HG03159 (cell line): ENCODE measurements around the gene SLC25A23.
"Not testable (repeated sequence)": the region's sequence is repeated elsewhere in the genome, so short reads cannot be mapped to it uniquely, and the experiment has no call there.

Source experiments
- ATAC-seq: cut with Tn5 transposase; IDR thresholded peaks from one replicate; pipeline ENCODE4 v1.9.1; 2021; ENCODE audit warnings: mild to moderate bottlenecking, moderate library complexity; ENCODE audit not compliant: unreplicated experiment

SLC25A23 gene

DNA sequence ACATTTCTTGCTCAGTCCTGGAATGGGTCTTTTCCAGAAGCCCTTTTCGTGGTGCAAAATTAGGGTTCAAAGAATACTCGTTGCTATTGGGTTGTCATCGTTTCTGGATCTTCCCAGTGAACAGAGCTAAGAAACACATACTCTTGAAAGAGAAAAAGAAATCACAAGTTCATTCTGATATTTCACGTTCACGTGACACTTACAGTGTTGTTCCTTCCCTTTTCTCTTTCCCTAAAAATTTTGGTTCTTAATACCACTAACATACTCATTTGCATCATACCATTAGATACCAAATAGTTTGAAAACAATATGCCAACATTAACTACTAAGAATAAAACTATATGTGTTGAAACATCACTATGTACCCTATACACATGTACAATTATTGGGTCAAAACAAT lies 53.2 kb downstream of the SLC25A23 start:
- no peak for ATAC-seq

DNA sequence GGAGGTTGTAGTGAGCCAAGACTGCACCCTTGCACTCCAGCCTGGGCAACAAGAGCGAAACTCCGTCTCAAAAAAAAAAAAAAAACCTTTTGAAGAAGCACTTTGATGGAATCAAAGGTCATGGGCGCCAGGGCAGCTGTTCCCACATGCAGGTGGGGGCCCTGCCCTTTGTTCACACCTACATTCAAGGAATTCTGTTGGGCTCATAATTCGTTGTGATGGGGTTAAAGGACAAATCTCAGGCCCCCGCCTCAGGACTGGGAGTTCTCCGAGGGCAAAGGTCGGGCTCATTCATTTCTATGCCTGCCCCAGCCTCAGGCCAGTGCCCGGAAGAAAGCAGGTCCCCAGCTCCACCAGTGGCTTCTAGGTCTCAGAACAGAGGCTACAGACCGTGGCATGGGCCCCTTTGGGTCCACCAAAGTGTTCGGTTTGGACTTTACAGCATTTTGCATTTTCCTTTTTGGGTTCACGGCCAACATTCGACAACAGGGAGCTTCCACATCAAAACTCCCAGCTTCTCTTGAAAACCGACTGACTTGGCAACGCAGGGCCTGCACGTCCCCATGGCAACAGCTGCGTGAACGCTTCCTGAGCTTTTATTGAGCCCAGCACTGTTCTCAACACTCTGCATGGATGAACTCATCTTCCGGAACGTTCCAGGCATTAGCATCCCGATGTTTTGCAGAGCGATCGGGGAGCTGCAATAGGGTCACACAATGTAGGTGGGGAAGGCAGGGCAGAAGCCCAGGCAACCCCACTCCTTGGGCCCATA lies 56.6 kb downstream of the SLC25A23 start:
- ATAC-seq = no peak

DNA sequence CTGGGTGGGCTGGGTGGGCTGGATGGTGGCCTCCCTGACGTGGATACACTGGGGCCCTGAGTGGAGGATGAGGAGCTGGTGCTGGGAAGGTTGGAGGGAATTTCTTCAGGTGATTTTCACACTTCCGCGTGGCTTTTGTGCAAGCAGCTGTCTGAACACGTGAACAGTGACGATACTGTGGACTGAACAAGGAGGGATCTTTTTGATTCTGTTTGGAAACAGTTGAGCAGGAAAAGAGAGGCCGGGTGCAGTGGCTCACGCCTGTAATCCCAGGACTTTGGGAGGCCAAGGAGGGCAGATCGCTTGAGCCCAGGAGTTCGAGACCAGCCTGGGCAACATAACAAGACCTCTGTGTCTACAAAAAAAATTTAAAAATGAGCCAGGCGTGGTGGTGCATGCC lies 57.5 kb downstream of the SLC25A23 start:
- ATAC-seq = no peak

DNA sequence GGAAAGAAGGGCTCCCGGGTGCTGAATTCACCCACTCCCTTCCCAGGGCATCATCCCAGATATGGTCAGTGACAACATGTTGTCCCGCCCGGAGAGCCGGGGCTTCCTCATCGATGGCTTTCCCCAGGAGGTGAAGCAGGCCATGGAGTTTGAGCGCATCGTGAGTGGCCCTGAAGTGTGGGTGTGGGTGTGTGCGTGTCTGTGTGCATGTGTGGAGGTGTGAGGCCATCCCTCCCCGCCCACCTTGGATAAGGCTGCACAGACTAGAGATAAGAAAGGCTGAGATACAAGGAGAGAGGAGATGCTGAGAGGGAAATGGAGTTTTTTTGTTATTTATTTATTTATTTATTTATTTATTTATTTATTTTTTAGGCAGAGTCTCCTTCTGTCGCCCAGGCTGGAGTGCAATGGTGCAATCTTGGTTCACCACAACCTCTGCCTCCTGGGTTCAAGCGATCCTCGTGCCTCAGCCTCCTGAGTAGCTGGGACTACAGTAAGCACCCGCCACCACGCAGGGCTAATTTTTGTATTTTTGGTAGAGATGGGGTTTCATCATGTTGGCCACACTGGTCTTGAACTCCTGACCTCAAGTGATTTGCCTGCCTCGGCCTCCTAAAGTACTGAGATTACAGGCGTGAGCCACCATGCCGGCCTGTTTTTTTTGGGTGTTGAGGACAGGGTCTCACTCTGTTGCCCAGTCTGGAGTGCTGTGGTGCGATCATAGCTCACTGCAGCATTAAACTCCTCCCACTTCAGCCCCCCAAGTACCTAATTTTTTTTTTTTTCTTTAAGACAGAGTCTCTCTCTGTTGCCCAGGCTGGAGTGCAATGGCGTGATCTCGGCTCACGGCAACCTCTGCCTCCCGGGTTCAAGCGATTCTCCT lies 59.3 kb downstream of the SLC25A23 start:
- not testable (repeated sequence) for ATAC-seq

DNA sequence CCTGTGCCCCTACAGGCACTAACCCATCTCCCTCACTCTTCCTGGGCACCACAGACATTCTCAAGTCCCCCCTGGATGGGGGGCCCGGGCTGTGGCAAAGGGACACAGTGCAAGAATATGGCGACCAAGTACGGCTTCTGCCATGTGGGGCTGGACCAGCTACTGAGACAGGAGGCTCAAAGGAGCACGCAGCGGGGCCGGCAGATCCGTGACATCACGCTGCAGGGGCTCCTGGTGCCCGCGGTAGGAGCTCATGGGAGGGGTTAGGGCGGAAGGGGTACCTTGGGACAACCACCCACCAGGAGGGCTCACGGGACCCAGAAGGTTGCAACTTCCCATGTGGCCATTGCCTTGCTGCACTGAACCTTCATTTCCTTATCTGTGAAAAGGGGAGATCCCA lies 63.3 kb downstream of the SLC25A23 start:
- ATAC-seq = no peak

DNA sequence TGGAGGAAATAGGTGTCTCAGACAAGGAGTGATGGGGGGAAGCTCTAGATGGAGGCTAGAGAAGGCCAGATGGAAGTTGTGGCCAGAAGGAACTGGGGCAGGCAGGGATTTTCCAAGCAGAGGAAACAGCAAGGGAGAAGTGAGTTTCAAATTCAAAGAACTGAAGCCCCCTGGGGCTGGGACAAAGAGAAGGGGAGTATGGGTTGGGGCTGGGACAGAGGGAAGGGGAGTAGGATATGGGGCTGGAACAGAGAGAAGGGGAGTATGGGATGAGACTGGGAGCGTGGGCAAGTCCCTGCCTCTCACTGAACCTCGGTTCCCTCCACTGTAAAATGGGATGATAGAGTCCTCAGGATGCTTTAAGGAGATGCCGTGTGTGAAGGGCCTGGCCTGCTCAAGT lies 64.8 kb downstream of the SLC25A23 start:
- no peak for ATAC-seq

DNA sequence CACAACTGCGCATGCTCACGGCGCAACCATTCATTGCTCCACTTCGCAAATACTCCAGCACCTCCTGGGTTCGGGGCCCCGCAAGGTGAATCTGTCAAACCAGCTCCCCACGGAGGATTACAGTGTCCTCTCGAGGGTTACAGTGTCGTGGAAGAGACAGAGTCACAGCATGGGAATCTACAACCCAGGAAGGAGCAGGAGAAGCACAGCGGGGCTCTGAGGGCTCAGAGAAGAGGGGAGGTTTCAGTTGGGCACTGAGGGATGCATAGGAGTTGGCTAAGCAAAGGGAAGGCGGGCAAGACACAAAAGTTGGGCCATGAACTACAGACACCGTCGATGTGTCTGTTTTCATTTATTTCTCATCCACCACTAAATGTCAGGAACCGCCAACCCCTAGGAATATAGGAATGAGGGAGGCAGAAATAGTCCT lies 65.6 kb downstream of the SLC25A23 start:
- no peak for ATAC-seq

DNA sequence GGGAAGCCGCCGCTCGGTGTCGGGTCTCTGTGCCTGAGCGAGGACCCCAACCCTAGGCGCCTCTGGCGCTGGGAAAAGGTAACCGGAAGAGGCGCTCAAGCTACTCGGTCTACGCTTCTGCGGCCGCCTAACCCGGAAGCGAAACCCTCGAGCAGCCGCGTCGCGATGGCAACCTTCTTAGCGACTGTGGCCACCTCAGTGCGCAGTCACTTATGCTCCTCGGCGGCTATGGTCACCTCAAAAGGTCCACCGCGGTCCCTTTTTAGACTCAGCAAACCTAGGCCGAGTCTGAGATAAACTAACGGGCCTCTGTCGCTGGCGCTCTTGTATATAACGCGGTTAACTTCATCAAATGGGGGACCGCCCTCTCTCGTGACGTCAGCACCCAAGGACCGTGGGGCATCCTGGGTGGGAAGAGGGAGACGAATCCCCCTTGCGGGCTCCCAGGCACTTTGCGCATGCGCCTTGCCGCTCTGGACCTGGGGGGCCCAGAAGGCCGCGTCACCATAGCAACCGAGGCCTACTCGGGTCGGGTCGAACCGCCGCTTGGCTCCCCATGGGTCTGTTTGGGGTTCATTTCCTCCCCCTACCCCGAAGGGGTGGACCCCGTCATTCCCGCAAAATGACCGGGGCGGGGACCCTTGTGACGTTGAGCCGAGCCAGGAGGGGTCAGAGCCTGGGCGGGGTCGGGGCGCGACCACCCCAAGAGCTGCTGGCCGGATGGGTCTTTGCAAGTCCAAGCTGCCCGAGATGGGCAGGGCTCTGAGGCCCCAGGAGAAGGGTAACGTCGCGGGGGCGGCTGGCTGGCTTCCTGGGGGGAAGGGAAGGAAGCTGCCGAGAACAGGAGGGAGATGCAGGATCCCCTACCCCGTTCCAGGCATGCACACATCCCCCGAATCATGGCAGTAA lies 66.3 kb downstream of the SLC25A23 start, which contains the start of gene GTF2F1:
Gene GTF2F1 (minus strand): TSS at position 91 of the 909 bp plus-strand sequence. CDS start 169 bp downstream, outside the sequence.
- ATAC-seq = peak; percentile 80

DNA sequence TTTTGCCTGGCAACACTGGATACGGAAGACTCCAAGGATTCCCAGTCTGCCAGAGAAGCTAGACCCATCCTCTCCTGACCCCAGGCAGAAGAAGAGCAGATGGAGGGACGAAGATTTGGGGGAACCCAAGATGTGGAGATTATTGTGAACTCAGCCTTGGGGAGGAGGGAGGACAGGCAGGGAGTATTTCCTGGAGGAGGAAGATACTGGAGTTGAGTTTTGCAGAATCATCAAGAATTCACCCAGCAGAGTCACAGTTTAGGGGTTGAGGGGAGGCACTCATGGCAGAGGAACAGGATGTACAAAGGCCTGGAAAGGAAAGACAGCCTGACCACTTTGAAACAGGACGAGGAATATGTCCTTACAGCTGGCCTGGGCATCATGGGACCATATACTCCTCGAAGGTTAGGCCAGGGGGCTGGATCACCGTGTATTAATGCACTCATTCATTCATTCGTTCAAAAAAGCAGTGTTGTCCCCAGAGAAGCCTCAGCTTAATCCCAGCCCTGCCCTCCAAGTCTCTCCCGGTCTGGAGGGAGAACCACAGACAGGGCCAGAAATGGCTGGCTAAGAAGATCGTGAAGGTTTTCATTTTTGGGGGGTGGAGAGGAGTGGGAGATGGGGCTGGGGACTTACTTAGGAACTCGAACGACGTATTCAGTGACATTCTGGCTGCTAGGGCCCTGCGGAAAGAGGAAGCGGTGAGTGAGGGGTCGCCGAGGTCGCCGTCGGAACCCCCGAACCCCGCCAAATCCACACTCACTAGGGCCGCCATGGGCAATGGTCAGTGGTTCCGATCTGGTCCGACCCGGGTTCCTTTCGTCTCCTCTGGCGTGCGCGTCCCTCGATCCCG lies 67.1 kb downstream of the SLC25A23 start:
- ATAC-seq = peak; percentile 23
